Activated CD4-positive, alpha-beta T cell treated with anti-CD3 and anti-CD28 coated beads, Interleukin-2, amount 50 U/mL, for 24 hours (primary cell): ENCODE measurements around the gene C2orf92.
"Not testable (repeated sequence)": the region's sequence is repeated elsewhere in the genome, so short reads cannot be mapped to it uniquely, and the experiment has no call there.

ENCODE experiments used
- DNase-seq, 2 donors: peaks; one replicate each; pipeline ENCODE4 v3.0.0-alpha.2; 2020; ENCODE audit warnings: low read depth in 1 of 2, low spot score in 1 of 2

Gene C2orf92

DNA sequence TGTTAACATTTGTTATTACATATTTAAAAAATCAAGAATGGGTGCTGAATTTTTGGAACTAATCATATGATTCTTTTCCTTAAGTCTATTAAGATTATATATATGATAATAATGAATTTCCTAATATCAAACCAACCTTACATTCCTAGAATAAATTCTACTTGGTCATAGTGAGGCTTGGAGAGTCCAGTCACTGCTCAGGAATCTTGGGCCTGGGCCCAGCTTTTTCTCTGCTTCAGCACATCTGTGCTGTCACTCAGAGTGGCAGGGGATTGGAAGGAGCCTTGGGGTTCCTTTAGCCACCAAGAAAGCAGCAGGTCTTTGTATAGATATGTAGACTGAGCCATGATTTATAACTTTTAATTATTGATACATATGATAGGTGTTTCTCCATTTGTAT, 24.0 kb downstream of the C2orf92 start:
- no peak for DNase-seq

DNA sequence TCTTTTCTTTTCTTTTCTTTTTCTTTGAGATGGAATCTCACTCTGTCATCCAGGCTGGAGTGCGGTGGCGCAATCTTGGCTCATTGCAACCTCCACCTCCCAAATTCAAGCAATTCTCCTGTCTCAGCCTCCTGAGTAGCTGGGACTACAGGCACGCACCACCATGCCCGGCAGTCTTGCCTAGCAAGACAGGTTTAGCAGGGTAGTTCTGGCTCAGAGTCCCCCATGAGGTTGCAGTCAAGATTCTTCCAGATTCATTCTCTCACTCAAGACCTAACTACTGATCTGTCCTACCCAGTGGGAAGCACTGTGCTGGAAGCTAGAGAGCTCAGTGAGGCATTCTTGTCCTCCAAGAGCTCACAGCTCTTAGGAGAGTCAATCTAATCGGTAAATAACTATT, 26.2 kb downstream of the C2orf92 start:
- no peak for DNase-seq

DNA sequence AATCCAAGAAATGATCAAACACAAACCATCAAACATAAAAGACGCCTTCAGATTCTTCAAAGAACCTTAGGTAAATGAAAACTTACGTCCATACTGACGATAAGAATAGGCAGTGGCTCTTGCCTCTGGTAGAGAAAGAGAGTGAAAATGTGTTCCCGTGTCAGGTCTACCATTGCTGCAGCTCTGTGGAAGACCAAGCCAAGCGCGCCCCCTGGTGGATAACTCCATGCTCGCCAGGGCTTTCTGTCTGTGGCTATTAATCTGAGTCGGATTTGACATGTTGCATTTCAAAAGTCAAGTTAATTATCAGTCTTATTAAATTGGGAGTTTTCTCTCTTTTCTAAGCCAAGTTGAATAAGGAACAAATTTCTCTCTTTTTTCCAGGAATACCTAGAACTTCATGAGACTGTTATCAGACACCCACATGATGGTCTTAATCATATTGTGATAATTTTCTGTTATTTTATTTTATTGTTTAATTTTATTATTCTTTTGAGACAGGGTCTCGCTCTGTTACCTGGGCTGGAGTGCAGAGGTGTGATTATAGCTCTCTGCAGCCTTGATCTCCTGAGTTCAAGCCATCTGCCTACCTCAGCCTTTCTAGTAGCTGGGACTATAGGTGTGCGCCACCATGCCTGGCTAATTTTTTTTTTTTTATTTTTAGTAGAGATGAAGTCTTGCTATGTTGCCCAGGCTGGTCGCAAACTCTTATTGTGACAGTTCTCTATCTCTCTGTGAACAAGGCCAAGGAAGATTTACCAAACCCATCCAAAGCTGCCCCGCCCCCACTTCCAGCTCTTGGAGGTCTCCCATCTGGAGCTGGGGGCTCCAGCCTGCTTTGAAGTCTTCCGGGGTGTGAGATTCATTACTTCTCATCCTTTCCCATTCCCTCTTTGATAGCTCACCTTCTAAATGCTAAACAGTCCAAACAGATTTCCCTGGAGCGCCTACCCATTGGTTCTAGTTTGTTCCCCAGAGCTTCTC, 28.0 kb downstream of the C2orf92 start:
- DNase-seq = peak; percentile 91 to 97

DNA sequence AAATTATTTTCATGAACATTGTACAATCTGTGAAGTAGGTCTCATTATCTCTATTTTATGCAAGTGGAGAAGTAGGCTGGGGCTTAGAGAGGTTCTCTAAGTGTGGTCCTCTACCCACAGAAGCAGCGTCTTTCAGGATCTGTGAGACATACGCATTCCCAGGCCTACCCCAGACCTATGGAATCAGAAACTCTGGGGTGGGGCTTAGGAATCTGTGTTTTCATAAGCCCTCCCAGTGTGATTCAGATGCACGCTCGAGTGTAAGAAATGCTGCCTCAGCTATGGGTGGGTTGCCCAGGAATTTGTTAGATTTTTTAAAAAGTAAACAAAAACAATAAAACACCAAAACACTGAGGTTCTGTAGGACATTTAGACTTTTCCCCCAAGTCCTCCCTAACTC, 29.0 kb downstream of the C2orf92 start:
- DNase-seq = no peak

DNA sequence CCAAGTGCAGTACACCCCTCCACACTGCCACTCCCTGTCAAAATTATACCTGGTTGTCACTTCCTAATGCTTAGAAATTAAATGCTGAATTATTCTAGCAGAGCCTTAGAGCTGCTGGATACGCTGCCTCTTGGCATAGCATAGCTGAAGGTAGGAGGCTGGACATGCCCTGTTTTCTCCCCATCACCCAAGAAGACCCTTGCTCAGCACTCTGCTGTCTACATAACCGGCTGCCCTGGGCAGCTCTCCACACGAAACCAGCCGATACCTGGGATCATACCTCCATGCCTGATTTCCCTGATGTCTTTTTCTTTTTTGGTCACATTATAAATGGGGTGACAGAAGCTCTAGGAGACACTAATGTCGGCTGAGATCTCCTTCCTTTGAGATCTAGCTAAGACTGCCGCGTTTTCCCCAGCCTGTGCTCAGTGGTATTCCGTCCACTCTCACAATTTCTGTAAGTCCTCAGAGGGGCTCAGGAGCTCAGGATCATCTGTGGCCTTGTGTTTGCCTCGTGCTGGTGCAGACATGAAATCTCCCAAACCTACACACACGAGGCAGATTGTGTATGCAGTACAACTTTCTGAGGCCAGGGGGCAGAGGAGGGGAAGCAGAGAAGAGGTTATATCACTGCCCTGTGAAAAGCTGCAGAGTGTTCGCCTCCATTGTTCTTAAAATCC, 30.4 kb downstream of the C2orf92 start:
- DNase-seq = peak in 1 of 2 donors; percentile 65

DNA sequence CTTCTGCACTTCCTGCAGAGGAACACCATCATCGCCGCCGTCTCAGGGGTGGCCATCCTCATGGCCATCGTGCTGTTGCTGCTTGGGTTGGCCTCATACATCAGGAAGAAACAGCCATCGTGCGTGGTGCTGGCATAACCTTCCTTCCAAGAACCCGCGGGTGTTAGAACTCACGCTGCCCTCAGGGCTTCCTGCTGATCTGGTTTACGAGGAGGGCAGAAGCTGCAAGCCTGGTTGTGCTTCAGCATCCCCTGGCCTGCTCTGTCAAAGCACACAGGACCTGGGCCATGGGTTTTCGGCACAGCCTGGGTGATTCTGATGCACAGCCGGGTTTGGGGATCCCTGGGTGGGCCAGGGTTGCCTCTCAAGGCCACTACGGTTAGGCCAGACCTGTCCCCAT, 31.7 kb downstream of the C2orf92 start:
- DNase-seq = no peak

DNA sequence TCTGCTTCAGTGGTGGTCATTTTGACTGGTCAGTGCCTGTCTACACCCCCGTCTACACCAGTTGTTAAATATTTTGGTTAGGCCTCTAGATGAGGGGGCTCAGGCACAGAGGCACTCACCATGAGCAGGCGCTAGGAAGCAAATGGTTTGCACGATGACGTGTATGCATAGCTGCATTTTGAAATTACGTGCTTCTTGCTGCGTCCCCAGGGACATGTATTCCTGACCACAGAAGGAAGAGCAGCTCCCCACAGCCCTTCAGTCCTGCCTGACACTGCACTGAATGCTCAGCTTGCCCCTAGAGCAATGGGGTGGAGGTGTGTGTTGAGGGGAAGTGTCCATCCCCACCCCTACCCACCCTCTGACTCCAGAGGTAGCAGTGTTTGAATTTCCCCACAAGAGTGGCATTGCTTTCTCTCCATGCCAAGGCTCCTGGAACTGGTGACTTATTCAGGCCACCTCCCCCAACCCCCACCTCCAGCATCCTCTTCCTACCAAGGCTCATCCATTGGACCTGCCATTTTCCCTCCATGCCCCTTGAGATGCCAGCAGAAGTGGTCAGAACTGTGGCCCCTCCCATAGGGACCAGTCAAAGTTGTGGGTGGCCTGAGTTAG, 32.4 kb downstream of the C2orf92 start:
- no peak for DNase-seq

DNA sequence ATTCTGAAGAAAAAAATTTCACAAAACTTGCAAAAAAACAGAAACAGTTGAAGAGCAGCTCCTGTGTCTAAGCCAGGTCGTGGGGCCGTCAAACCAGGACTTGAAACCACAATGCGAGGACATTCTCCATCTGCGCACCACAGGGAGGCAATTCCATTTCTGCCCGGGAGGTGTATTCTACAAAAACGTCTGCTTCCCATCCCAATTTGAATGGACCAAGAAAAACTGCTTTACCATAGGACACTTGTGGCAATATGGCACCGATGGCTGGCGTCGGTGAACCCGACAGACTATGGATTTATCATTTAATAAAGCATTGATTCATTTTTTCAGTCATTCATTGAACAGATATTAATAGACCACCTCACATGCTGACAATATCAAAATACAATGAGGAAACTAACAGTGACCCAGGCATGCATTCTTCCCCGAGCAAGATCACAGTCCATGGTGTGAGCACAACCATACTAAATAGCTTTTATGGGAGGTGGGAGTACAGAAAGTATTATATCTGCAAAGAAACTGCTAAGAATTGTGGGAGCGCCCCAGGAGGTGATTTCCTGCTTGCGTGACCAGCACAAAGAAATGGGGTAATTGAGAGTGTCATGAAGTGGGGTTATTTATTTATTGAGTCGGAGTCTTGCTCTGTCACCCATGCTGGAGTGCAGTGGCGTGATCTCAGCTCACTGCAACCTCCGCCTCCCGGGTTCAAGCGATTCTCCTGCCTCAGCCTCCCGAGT, 33.4 kb downstream of the C2orf92 start:
- DNase-seq = no peak

DNA sequence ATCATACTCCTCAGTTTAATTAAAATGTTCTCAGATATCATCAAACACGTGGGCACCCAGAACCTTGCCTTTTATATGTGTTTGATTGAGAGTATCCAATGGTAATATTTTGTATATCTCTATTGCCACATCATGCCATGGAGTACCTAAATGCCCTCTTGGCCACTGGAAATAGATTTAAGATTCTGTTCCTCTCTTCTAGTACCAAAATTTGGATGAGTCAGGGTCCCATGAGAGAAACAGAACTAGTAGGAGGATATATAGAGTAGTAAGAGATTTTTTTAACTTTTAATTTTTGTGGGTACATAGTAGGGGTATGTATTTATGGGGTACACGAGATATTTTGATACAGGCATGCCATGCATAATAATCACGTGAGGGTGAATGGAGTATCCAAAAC, 34.2 kb downstream of the C2orf92 start:
- DNase-seq = no peak

DNA sequence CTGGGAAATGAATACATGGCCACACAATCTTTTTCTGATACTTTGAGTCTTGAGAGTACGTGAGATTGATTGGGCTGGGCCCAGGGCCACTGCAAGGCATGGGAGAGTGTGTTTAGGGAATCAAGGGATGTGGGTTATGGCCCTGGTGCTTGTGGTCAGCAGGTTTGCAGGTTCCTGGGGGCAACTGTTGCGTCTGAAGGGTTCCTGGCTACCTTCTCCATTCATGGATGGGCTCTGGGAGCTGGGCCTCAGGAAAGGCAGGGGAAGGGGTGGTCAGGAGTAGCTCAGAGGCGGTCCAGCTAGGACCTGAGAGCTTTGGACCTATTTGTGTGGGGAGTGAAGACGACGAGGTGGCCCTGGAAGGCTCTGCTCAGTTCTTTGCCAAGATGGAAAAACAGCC, 35.5 kb downstream of the C2orf92 start:
- DNase-seq = no peak

DNA sequence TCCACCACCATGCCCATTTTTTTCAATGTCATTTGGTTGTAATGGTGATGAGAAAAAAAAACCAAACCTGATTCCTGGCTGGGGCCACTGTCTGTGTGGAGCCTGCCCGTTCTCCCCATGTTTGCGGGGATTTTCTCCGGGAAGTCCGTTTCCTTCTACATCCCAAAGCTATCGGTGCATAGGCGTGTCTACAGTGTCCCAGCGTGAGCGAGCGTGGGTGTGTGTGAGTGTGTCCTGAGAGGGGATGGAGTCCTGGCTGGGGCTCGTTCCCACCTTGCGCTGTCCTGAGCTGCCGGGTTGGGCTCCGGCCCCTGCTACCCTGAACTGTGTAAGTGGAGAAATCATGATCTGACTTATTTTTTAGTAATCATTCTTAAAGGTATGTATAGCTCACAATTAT, 36.6 kb downstream of the C2orf92 start:
- no peak for DNase-seq

DNA sequence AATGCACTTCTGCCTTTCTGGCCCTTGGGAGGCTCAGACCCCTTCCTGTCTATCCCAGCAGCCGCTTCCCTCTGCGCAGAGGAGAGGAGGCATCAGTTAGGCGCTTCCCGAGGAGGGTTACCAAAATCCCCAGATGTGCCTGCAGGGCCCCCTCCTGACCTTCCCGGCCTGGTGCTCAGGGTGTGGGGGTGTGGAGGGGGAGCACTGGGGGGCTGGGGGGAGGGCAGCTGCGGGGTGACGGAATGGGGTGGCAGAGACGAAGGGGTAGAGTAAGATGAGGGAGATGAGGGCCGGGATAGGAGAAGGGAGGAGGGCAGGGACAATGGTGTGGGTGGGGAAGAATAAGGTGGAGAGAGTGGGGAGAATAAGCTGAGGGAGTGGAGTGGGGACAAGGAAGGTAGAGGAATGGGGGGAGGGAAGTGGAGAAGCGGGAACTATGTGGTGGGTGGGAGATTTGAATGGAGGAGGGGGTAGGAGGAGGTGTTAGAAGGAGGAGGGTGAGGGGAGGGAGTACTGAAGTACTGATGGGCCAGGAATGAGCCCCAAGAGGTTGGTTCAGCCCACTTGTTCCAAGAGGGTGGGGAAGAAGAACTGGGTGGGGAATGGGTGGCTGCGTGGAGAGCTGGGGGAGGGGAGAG, 37.3 kb downstream of the C2orf92 start:
- DNase-seq = no peak

DNA sequence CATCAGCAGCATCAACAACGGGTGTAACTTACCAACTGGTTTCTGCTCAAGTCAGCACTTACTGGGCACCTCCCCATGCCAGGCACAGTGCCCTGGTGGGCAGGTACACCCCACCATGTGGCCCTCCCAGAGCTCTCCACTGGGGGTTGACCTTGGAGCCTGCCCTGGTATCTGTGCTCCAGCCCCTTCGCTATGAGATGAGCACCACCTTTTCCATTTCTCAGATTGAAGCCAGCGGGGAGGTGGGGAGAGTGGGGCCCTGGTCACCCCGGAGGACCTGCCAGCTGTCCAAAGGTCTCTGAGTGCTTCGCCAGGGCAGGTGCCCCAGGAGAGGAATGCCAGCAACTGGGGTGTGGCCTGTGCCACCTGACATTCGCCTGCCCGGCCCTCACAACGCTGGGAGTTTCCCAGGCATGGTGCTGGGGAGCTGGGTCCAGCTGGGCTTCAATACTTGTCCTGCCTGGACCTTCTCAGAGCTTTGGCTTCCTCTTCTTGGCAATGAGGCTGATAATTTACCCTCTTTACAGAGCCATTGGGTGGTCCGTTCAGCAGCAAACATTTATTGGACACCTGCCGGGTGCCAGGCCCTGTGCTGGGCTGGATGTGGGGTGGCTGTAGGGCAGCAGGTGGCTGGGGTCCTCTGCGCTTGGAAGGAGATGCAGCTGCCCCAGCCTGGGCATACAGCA, 38.0 kb downstream of the C2orf92 start:
- no peak for DNase-seq

DNA sequence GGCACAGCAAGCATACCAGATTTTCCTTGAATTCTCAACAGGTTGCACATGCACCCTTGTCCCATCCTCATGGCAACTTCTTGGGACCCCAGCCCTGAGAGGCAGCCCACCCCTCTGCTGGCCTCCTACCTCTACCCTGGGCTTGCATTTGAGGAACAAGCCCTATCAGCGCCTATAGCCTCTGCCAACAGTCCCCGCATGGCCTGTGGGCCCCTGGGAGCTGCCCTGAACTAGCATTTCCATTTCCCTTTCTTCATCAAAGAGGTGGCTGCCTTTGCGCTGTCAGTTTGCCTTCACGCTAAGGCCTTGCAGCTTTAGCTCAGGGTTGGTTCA, 38.5 kb downstream of the C2orf92 start:
- no peak for DNase-seq

DNA sequence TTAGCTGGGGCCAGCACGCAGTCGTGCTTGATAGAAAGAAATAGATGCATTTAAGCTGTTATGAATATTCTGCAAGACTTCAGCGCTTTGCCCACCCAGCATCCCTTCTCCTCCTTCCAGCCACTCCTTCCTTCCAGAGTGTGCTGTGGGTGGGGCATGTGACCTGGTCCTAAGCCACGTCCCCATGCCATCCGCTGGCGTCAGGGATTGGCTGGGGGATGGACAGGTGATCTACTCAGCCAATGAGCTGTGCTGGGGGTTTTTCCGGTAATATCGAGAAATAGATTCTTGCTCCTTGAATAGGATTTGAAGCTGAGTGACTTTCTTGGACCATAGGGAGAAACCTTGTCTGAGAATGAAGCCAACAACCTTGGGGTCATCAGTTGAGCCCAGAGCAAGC, 39.1 kb downstream of the C2orf92 start:
- no peak for DNase-seq

DNA sequence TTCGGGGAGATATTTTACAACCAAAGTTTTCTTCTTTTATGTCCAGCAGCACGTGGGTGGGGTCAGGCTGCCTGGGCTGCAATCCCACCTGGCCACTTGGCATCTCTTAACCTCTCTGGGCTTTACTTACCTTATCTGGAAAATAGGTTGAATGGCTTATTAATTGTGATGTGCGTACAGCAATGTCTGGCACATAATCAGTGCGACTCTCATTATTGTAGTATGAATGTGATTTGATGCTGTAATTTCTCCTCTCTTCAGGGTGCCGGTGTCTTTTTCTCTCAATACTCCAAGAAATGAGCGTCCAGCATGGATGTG, 41.8 kb downstream of the C2orf92 start:
- DNase-seq = no peak

DNA sequence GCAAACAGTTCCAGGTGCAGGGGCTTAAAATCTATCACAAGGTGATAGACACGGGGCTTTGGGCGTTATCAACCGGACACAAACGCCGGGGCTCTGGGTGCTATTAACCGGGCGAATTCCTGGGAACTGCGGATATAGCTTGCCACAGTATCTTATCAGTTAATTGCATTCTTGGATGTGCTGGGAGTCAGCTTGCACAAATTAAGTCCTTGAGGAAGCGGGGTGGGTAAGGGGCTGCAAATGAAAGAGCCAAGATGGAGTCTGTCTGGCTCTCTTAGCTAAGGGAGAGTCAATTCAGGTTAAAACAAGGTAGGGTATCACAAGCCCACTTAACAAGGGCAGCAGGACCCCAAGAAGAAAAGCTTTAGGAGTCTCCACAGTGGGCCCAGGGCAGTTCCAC, 42.7 kb downstream of the C2orf92 start:
- not testable (repeated sequence) for DNase-seq

DNA sequence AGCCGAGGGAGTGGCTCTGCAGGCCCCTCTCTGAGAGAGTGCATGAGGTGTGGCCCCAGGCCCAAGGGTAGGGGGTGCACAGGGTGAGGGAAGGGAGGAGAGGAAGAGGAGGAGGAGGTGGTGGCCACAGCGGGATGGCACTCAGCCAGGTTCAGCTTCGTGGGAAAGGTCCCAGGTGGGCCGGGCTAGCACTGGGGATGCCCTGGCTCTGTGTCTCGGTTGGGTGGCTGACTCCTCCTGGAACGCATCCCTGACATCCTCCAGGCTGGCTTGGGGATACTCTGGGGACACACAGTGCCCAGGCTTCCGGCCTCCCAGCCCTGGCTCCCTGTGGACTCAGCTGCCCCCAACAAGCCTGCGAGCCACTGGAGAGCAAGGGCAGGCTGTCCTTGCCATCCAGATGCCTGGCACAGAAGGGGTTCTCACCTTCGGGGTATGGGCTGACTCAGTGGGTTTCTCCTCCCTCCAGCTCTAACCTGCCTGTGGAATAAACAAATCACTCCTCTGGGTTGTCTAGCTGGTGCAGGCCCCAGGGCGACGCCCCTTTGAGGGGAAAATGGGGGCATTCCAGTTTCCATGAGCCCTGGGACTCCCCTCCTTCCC, 43.3 kb downstream of the C2orf92 start:
- peak in 1 of 2 donors; percentile 54 for DNase-seq

DNA sequence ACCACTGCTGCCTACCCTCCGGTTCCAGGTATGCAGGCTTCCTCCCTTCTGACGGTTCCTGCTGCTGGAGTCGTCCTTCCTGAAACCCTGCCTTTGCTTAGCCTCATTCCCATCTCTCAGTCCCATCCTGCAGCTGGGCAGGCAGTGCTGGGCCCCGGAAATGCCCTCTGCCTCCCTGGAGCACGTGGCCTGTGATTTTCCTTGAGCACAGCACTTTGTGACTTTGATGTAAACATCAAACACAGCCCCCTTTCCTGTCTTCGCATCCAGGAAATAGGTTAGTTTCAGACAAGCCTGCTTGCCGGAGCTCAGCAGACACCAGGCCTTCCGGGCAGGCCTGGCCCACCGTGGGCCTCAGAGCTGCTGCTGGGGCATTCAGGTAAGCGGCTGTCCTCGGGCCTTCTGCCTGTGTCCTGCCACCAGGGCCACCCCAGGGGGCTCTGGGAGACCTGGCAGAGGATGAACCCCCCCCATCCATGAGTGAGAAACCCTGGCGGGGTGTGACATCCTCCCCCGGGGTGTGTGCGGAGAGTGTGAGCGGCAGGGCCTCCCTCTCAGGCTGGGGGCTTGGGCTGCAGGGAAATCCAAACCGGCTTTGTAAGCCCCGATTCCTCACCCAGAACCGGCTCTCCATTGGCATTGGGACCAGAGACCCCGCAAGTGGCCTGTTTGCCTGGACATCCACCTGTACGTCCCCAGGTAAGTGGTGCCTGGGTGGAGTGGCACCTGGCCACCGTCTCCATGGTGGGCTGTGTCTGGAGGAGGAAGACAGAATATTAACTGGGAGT, 44.0 kb downstream of the C2orf92 start, which contains the start of gene ZAP70:
TSS of gene ZAP70 (plus strand) at position 281 of the 788 bp plus-strand sequence. CDS start 10,461 bp downstream, outside the sequence.
- DNase-seq = peak; percentile 41 to 49
